ENCODE results near the gene HAUS6.

HAUS6 gene

DNA sequence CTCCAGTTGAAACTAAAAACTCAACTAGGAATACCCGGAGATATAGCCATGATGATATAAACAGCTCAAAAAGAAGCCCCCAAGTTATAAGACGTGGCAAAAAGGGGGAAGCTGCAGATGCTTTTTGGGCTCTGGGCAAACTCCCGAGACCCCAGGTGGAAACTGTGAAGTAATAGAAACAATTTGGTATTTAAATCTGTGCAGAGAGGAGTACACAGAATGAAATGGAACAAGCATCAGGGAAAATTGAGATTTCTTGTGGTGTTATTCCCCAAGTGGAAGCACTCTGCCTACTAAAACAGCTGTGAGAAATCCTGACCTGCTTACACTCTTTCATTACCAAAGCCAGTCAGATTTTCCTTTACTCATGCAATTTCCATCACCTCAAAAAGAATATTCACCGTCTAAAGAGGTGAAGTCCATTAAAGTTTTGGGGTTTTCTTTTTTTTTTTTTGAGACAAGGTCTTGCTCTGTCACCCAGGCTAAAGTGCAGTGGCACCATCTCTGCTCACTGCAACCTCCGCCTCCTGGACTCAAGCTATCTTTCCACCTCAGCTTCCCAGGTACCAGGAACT, 93.2 kb downstream of the HAUS6 start:
- POLR2A ChIA-PET, result interaction anchor here (0.6 kb wide), 1 partner anchor 193 kb away, joined by 4 read pairs; no protein-coding TSS in a partner anchor
- CTCF ChIA-PET, result interaction anchor here (1.4 kb wide), 1 partner anchor 17 kb away, joined by 5 read pairs; no protein-coding TSS in a partner anchor
- DNase-seq (ENCODE audit: extremely low spot score), result no peak
- TF ChIP-seq, protein P1, sequence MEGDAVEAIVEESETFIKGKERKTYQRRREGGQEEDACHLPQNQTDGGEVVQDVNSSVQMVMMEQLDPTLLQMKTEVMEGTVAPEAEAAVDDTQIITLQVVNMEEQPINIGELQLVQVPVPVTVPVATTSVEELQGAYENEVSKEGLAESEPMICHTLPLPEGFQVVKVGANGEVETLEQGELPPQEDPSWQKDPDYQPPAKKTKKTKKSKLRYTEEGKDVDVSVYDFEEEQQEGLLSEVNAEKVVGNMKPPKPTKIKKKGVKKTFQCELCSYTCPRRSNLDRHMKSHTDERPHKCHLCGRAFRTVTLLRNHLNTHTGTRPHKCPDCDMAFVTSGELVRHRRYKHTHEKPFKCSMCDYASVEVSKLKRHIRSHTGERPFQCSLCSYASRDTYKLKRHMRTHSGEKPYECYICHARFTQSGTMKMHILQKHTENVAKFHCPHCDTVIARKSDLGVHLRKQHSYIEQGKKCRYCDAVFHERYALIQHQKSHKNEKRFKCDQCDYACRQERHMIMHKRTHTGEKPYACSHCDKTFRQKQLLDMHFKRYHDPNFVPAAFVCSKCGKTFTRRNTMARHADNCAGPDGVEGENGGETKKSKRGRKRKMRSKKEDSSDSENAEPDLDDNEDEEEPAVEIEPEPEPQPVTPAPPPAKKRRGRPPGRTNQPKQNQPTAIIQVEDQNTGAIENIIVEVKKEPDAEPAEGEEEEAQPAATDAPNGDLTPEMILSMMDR (IDR thresholded peaks at IDR 0.05; ENCODE audit: control extremely low read depth, extremely low read depth, low read depth, missing control alignments), result no peak

Measured in GM10248 (cell line).